ENCODE measurements around the gene HEPACAM.

HEPACAM gene

DNA sequence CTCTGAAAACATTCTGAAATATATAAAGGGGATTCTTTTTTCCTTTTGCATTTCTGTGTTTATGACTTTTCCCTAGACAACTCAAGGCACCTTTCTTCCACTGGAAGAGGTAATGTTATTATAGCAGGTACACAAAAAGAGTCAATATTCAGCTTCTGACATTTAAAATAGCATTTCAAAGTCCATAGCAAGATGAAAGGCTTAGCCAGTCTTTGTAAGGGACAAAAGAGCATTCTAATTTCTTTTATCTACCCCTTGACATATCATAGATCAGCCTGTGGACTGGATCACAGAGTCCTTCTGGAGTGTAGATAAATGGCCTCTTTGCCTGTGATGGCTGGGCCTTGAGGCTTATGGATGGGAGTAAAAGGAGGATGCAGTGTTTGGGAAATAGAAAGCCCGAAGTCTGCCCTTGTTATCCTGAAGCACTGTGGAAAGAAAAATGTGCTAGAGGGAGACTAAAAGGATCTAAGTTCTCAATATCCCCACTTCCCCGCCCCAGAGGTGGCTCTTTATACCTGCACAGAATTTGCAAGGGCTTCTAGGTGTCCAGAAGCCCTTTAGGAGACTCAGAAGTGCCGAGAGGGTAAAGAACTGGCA, 1.6 kb upstream of the HEPACAM start:
- DNase-seq (ENCODE audit: low spot score): no peak
- in situ Hi-C loops (cut with MboI; ENCODE audit: low sequenced_read_pairs, unreplicated experiment): no loop called here
- no peak for TF ChIP-seq CTCF (IDR thresholded peaks at IDR 0.05; ENCODE audit: borderline replicate concordance, control extremely low read depth, extremely low read depth, insufficient read depth, missing control alignments)

GRCh38 chr11:124934862-124935547, 842 bp downstream of the HEPACAM start:
- in situ Hi-C loops (cut with MboI; ENCODE audit: low sequenced_read_pairs, unreplicated experiment): no loop called here
- DNase-seq (ENCODE audit: low spot score): no peak
- TF ChIP-seq CTCF (IDR thresholded peaks at IDR 0.05; ENCODE audit: borderline replicate concordance, control extremely low read depth, extremely low read depth, insufficient read depth, missing control alignments): no peak

GRCh38 chr11:124930799-124931198, 5.0 kb downstream of the HEPACAM start:
- in situ Hi-C loops (cut with MboI; ENCODE audit: low sequenced_read_pairs, unreplicated experiment): no loop called here
- no peak for TF ChIP-seq CTCF (IDR thresholded peaks at IDR 0.05; ENCODE audit: borderline replicate concordance, control extremely low read depth, extremely low read depth, insufficient read depth, missing control alignments)
- DNase-seq (ENCODE audit: low spot score): peak; percentile 34

GRCh38 chr11:124928942-124929665, 6.7 kb downstream of the HEPACAM start:
- DNase-seq (ENCODE audit: low spot score): no peak
- in situ Hi-C loops (cut with MboI; ENCODE audit: low sequenced_read_pairs, unreplicated experiment): no loop called here
- no peak for TF ChIP-seq CTCF (IDR thresholded peaks at IDR 0.05; ENCODE audit: borderline replicate concordance, control extremely low read depth, extremely low read depth, insufficient read depth, missing control alignments)

DNA sequence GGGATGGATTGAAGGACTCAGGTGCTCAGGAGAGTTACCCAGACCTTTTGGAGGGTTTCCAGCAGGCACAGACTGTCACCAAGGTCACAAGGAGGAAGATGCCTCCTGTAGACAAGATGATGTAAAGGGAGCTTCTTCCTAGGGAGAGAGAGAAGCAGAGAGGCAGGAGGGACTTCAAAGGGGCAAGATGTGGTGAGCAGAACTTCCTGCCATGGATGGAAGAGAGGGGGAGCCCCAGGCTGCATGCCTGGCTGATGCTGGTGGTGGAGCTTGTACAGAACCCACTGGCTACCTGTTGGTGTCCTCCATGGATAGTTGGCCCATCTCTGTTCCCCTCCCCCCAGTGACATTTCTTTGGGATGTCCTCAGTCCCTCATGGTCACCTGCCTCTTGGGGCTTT, 12.6 kb downstream of the HEPACAM start:
- no peak for DNase-seq (ENCODE audit: low spot score)
- no peak for TF ChIP-seq CTCF (IDR thresholded peaks at IDR 0.05; ENCODE audit: borderline replicate concordance, control extremely low read depth, extremely low read depth, insufficient read depth, missing control alignments)
- in situ Hi-C loops (cut with MboI; ENCODE audit: low sequenced_read_pairs, unreplicated experiment): no loop called here

DNA sequence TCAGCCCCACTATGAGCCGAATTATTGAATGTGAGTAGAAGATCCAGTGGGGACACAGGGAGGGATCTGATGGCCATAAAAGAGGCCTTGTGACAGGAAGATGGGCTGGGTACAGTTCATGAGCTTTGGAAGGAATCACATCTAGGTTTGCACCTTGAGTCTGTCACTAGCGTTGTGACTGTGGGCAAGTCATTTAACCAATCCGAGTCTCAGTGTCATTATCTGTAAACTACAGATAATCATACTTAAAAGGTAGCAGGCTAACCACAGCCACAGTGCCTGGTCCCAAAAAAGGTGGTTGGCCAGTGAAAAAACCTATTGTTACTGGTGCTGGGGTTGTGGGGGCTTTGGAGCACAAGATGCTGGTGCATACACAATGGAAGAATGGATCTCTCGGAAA, 13.0 kb downstream of the HEPACAM start:
- in situ Hi-C loops (cut with MboI; ENCODE audit: low sequenced_read_pairs, unreplicated experiment): no loop called here
- DNase-seq (ENCODE audit: low spot score): no peak
- no peak for TF ChIP-seq CTCF (IDR thresholded peaks at IDR 0.05; ENCODE audit: borderline replicate concordance, control extremely low read depth, extremely low read depth, insufficient read depth, missing control alignments)

All from GM13976 (cell line).